Nucleus accumbens (tissue), 56 donors: Measurements from ENCODE around the gene NOMO2.
"Not testable (repeated sequence)": the region's sequence is repeated elsewhere in the genome, so short reads cannot be mapped to it uniquely, and the experiment has no call there.

Source experiments
- DNase-seq, 56 donors: peaks; one replicate each; lab custom pipeline; 2025; lab: John Stamatoyannopoulos, UW

Gene NOMO2

DNA sequence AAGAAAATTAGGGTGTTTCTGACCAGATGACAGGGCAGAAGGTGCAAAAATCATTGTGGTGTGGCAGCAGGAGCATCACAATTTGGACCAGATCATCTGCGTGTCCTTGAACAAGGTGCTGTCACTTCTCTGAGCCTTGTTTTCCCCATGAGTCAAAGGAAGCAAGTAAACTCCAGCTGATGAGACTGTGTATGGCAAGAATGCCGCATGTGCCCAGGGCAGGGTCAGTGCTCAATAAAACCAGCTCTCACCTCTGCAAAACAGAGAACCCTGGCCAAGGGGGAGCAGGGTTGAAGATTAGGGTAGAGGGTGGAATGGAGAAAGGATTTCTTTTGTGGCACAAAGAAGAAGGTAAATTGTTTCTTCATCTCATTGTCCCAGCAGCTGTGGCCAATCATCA lies 17.4 kb upstream of the NOMO2 start:
- not testable (repeated sequence) for DNase-seq

DNA sequence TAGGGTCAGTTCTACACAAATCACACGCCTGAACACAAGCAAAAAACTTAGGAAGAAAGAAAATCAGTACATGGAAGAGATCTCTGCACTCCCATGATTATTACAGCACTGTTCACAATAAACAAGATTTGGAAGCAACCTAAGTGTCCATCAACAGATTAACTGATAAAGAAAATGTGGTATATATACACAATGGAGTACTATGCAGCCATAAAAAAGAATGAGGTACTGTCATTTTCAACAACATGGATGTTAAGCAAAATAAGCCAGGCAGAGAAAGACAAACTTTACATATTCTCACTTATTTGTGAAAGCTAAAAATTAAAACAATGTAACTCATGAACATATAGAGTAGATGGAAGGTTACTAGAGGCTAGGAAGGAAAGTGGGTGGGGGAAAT lies 16.0 kb upstream of the NOMO2 start:
- not testable (repeated sequence) for DNase-seq

DNA sequence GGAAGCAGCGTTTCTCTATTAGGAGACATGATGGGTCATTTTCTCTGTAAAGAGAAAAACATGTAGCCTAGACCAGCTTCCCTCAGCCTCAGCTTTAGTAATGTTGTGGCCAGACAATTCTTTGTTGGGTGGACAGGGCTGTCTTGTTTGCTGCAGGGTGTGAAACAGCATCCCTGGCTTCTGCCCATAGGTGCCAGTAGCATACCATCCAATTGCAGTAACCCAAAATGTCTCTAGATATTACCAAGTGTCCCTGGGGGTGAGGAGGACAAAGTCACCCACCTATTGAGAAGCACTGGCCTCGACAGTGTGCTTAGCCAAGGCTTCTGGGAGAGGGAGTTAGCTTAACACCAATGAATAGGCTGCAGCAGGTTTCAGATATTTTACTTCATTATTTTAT lies 14.0 kb upstream of the NOMO2 start:
- not testable (repeated sequence) for DNase-seq

DNA sequence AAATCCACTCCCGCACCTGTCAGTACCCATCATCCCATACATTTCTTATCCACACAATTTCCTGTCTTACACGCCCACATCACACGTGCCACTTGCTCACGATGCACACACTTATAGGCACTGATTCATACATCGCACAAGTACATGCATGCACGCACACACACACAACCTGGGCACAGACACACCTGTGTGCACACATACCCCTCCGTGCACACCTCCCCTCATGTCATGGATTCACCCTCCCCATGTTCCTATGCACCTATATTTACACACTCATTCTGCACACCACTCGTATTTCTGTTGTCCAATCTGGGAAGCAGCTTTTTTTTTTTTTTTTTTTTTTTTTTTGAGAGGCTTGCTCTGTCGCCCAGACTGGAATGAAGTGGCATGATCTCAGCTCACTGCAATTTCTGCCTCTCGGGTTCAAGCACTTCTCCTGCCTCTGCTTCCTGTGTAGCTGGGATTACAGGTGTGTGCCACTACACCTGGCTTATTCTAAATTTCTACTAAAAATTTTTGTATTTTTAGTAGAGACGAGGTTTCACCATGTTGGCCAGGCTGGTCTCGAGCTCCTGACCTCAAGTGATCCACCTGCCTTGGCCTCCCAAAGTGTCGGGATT lies 13.5 kb upstream of the NOMO2 start:
- DNase-seq = not testable (repeated sequence)

DNA sequence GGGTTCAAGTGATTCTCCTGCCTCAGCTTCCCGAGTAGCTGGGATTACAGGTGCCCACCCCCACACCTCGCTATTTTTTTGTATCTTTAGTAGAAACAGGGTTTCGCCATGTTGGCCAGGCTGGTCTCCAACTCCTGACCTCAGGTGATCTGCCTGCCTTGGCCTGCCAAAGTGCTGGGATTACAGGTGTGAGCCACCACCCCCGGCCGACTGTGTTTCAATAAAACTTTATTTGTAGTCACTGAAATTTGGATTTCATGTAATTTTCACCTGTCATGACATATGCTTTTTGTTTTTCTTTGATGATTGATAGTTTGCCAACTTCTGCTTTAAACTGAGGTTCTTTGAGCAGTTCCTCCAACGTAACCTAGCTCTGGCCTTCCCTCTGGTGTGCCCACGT lies 12.0 kb upstream of the NOMO2 start:
- not testable (repeated sequence) for DNase-seq

DNA sequence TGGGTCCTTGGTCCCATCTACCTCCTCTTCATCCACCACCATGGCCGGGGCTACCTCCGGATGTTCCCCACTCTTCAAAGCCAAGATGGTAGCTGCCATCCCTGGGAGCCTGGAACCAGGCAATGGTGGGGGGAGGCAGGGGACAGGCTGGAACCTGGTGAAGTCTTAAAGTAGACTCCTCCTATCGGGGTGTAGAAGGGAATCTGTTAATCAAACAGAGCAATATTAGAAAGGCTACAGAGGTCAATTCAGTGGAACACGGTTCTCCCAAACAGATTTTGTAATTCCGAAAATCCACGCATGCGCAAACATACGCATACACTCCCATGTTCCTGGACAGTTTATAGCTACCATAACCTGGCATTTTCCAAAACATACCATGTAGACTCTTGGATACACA lies 11.1 kb upstream of the NOMO2 start:
- not testable (repeated sequence) for DNase-seq

DNA sequence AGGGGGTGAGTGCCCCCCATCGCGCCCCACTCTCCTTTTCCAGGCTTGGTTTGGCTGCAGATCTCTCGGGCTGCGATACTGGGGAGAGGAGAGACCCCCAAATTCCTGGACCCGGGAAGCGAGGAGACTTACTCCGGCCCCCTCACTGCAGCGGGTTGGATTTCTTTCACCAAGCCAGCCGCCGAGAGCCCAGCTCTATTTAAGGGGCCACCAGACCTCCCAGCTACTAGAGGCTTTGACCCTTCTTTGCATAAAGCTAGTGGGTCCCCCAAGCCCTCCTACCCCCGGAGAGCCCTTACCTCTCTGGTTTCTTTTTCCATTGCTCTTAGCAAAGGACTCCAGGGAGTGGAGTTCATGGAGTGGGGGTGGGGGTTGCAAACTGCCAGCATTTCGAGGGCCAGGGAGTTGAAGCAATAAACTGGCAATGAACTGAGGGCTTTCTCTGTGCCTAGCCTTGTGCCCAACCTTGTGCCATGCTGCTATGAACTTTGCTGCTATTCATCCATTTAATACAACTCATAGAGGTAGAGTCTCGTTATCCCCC lies 9.5 kb upstream of the NOMO2 start:
- DNase-seq = not testable (repeated sequence)

DNA sequence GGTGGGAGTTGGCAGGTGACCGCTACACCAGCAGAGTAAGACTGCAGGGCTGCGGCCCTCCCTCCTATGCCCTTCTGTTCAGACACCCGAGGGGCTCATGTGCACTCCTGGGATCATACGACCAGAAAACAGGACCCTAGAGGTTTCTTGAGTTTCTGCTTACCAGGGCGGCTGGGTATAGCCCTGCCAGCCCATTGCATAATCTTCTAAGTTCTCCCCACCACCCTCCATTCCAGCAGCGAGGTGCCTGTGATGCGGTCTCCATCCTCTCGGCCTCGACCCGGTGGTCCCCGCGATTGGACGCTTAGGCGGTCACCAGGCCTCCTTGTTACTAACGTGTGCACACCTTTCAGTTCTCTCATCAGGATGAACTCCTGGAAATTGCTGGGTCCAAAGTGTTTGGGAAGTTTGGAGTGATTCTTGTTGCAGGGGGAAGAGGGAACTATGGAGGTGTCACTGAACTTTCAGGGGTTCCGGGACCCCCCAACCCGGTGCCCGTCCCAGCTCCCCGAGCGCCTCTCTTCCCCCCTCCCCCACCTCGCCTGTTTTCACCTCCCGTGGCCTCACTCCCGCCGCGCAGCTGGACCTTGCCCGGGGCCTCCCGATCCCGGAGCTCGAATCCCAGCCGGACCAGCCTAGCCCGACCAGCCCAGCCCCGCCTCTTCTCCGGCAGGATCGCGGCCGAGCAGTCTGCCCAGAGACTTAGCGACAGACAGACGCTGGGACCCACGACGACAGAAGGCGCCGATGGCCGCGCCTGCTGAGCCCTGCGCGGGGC lies 8.8 kb upstream of the NOMO2 start:
- DNase-seq = not testable (repeated sequence)

DNA sequence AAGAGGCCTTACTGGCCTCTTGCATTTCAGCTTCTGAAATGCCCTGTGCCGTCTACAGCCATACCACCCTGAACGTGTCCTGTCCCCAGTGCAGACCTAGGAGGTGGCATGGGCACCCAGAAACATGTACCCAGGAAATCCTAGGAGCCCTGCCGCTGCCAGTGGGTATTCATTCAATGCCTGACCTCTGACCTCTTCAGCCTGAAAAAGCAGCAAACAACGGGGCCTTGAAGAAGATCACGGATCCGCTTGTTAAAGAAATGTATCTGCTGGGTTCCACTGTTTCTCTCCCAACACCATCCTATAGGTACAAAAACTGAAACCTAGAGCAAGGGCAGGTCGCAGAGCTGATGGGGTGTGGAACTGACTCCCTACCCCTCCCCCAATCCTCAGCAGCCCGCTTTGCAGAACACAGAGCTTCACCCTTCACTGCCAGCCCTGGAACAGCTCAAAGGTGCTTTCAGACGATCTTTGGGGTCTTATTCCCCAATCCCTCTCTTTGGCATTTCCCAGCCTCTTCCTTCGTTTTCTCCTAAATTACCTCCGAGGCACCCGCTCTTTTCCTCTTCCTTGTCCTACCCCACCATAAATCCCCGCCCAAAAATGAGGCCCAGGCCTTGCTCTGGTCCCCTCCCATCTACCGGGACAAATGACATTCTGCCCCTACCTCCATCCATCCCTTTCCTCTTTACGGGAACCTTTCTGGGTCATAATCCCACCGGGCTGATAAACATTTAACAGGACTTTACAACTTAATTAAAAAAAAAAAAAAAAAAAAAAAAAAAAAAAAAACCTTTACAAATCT lies 1.3 kb downstream of the NOMO2 start:
- DNase-seq = not testable (repeated sequence)

DNA sequence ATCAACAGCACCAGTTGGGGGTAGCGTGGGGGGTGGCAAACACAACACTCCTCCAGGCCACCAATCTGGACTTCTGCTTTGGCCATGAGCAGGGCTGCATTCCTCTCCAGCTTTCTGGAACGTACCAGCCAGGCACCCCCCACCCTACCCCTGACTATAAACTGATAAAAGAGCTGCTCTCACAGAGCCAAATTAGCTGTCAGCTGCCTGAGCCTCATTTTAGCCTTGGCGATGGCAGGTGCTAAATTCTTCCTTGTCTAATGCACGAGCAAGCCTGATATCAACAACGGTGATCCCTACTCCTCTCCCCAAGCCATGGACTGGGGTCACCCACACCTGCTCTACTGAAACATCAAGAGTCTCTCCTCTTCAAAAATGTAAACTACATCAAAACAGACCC lies 8.2 kb downstream of the NOMO2 start:
- not testable (repeated sequence) for DNase-seq

DNA sequence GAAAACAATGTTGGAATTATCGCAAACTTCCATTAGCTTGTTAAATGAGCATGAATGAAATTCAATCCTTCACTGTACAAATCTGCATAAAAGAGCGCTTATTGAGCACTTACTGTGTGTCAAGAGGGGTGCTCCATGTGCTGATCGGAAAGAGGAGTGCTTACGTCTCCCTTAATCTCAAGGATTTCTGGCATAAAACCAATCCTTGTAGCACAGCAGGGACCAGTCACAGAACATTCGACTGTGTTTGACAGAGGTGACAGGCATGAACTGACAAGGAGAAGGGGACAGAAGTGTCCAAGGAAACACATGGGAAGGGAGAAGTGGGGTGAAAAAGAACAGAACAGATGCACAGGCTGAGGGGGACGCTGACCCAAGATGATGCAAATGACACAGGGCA lies 14.5 kb downstream of the NOMO2 start:
- not testable (repeated sequence) for DNase-seq

DNA sequence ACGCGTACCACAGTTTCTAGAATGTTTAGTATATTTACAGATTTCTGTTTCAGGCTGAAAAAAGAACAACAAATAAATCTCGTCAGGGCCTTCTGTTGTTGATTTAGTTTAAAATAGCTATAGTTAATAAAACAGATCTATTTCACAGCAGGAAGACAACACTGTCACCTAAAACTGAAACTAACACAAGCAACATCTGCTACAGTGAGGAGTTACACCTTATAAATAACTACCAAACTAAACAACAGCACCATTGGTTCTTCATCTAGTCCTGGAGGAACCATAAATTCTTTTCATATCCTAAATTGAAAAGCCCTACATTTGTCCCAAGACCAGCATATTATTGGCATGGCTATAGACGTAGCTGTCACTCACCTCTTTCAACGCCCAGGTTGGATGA lies 15.0 kb downstream of the NOMO2 start:
- DNase-seq = not testable (repeated sequence)

DNA sequence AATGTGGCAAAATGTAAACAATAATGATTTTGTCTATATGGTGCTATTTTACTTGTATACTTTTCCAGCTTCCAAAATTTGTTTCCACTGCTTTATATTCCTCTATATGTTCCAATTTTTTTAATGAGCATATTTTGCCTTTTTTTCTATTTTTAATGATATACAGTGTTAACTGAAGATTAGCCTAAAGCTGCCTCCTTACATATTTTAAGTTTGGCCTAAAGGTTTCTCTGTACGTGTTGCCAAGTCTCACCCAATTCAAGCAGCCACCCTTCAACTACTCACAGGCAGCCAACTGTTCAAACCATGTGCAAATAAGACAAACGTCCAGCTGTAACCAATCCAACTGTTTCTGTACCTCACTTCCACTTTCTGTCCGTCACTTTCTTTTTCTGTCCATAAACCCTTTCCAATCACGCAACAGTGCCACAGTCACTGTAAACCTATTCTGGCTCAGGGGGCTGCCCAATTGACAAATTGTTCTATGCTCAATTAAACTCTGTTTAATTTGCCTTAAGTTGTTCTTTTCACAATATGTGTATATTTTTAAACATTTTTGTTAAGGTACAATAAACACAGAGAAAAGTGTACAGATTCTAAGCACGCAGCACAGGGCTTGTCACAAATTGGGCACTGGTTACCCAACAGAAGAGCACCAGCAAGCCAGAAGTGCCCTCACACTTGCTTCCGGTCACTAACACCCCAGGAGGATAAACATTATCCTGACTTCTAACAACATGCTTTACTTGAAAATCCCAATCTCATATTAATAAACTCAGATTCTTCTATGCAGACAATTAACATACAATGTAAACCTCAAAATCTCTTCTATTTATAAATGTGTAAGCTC lies 17.4 kb downstream of the NOMO2 start:
- not testable (repeated sequence) for DNase-seq

DNA sequence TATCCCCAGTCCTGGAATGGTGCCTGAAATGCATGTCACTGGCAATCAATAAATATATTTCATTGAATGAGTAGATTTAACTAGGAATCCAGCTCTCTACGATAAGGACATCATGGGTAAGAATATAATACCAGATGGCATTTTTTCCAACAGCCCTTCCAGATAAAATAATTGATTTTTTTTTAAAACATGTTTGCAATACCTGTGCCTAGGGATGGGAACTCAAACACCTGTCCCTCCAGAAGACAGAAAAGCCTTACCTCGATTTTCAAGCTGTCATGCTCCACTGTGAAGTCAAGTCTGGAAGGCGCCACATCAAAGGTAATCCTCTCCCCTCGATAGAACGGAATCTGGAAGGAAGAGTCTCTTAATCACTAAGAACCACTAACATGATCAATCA lies 20.0 kb downstream of the NOMO2 start:
- not testable (repeated sequence) for DNase-seq

DNA sequence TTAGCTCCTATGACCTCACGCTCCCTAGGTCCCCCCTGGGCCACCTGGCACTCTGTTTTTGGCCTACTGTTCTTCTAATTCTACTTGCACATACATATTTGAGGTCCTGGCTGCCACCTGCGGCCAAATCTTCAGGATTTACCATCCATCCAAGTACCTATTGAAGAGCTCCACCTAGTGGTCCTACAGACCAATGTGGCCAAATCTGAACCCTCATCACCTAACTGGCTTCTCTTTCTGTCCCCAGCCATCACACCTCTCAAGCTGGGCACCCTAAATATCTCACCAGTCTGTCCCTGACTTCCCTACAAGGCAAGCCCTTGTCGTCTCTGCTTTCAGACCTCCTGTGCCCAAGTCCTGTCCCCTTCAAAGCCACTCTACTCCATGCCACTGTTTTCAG lies 24.9 kb downstream of the NOMO2 start:
- not testable (repeated sequence) for DNase-seq

DNA sequence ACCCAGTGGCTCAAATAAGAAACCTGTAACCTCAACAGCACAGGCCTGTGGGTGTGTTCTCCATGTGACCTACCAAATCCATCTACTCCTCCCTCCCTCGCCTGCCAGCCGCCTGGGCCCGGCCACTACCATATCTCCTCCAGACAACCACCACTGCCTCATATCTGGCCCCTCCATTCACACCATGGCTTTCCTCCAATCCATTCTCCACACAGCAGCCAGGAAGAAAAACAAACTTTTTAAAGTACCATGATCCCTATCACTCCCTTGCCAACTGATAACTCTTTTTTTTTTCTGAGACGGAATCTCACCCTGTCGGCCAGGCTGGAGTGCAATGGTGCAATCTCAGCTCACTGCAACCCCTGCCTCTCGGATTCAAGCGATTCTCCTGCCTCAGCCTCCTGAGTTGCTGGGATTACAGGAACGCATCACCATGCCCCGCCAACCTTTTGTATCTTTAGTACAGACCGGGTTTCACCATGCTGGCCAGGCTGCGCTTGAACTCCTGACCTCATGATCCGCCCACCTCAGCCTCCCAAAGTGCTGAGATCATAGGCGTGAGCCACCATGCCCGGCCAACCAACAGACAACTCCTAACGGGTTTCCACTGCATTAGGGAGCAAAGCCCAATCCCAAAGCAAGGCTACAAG lies 26.3 kb downstream of the NOMO2 start:
- DNase-seq = not testable (repeated sequence)

DNA sequence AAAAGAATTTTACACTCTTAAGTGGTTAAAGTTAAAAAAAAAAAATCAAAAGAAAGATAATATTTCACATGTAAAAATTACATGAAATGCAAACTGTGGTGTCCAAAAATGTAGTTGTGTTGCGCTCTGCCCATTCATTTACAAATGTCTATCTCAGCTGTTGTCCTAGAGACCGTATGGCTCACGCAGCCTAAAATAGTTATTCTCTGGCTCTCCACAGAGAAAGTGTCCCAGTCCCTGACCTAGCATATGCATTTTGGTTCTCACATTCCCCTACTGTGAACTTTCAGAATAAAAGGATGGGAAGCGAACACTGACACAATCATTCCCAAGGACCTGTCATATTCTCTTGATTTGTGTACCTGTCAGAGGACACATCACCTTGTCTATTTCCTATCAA lies 27.6 kb downstream of the NOMO2 start:
- not testable (repeated sequence) for DNase-seq

DNA sequence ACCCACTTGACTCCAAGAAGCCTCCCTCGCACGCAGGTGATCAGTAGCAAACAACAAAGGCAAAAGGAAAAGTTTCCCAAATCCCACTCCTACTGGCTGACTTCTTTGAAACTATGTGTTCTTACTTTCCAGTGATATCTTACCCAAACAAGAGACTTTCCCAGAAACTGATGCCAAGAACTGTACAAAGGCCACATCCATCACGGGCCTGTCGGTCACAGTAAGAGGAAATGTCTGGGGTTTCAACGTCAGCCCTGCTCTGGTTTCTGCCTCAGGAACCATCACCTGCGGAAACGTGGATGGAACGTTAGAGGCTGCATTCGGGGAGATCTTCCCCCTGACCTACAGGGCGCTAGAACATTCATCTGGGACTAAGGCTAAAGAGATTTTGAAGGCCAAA lies 30.6 kb downstream of the NOMO2 start:
- DNase-seq = not testable (repeated sequence)

DNA sequence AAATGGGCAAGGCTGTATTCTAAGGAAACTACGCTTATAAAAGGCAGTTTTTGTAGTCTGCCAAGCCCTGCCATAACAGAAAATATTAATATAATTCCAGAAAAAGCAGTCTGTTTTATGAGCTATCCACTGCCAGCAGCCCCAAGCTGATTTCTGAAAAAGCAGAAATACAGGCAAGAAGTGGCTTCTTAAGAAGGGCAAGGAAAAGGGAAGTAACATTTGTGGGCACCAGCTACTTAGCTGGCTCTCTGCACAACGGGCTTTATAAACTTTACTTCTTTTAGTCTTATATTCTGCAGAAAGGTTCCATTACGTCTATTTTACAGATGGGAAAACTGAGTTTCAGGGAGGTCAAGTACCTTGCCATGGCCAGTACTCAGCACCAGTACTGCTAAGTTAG lies 31.6 kb downstream of the NOMO2 start:
- DNase-seq = not testable (repeated sequence)
